Right lobe of liver (tissue), 6 donors: ENCODE measurements around the gene RFXAP. TPM values are rescaled to one million over a fixed set of nuclear protein-coding genes. Genes with fewer than 3 reads are reported as not detected.

Source experiments
- ATAC-seq, 4 donors: fragments of 200-7000 bp; cut with Tn5 transposase; one replicate each; pipeline ENCODE4 v1.9.1; 2020; ENCODE audit warnings: mild to moderate bottlenecking in 4 of 4, moderate library complexity in 4 of 4
- DNase-seq, 3 donors: peaks; one replicate each; pipeline ENCODE4 v3.0.0-alpha.2; 2020
- H3K27ac ChIP-seq, 3 donors: fragments of 200-600 bp; one replicate each; pipeline ENCODE4 v1.8.0; 2022
- H3K27me3 ChIP-seq, 2 donors: fragments of 200-600 bp; one replicate each; pipeline ENCODE4 v1.8.0; 2022
- H3K36me3 ChIP-seq, 4 donors: fragments of 200-600 bp; sonication (generic) in 1 of 4; one replicate each; pipeline versions ENCODE4 v1.5.1 to v1.8.0; 2017 to 2022; ENCODE audit warnings: control low read depth in 1 of 4
- H3K4me1 ChIP-seq, 4 donors: fragments of 200-600 bp; sonication (generic) in 1 of 4; one replicate each; pipeline versions ENCODE4 v1.5.1 to v1.8.0; 2017 to 2022; ENCODE audit warnings: control low read depth in 1 of 4
- H3K4me3 ChIP-seq, 3 donors: fragments of 200-600 bp; one replicate each; pipeline ENCODE4 v1.8.0; 2022
- H3K9me3 ChIP-seq, 4 donors: fragments of 200-600 bp; sonication (generic) in 1 of 4; one replicate each; pipeline versions ENCODE4 v1.5.1 to v1.8.0; 2017 to 2022; ENCODE audit warnings: control low read depth in 1 of 4
- CTCF ChIP-seq, 4 donors: fragments of 200-600 bp in 3 of 4; fragments of 450-650 bp in 1 of 4; IDR thresholded peaks; one replicate each; pipeline versions ENCODE4 v1.5.1 to v1.8.0; 2016 to 2022; ENCODE audit warnings: antibody characterized with exemption in 4 of 4, mild to moderate bottlenecking in 2 of 4
- POLR2A ChIP-seq: fragments of 450-650 bp; IDR thresholded peaks from one replicate; pipeline ENCODE4 v1.6.1; 2017; ENCODE audit warnings: antibody characterized with exemption, mild to moderate bottlenecking
- WGBS: methylation state at CpG from one replicate; pipeline ENCODE4 v1.1.6; 2018; ENCODE audit warnings: low coverage, low lambda C conversion rate; ENCODE audit not compliant: insufficient coverage; ENCODE audit errors: missing lambda C conversion rate; 5-methylcytosine and 5-hydroxymethylcytosine counted together
- intact Hi-C, 2 donors: fragments of 100-400 bp; cut with DNase I; formaldehyde crosslinking; loops; one replicate each; pipeline versions ENCODE4 v1.11.2 to v1.14.1; 2022
- total RNA-seq, 6 experiments: library from RNA; depleted of rRNA in 2 of 6; stranded (reverse); fragments of >200 nt in 2 of 6; fragmentation: NEBNext Ultra II Directional in 3 of 6; extraction: Animal tissue kit (Norgen Biotek cat#: 25700) in 3 of 6; gene quantifications; one replicate each; pipeline versions ENCODE4 v1.1.0 to v1.2.4, GENCODE V29; 2016 to 2023
- donor health status: DM: no; HTN: yes; CAD: no.
- donor health status: DM: no; HTN: no; CAD: no.
- donor health status: DM: no; HTN: no; CAD: no.
- donor health status: DM: no; HTN: yes; CAD: no.
- donor health status: DM: no; HTN: yes; CAD: no.

RFXAP gene
- total RNA-seq, 6 experiments from 2014 or later = 0.50 to 1.6 (median 1.0) TPM

GRCh38 chr13:36787181-36787580, 31.8 kb upstream of the RFXAP start:
- no peak for DNase-seq
- Histone ChIP-seq H3K27me3 (no peaks in the 10 kb centered on the region), H3K36me3 (no peaks in the 10 kb centered on the region), H3K4me3 (no peak overlapping the region), H3K9me3 (no peaks in the 10 kb centered on the region), H3K27ac (no peak overlapping the region), H3K4me1 (no peaks in the 10 kb centered on the region)
- 42% methylated on average over 3 of the region's 3 CpGs for WGBS
- no peak for TF ChIP-seq CTCF (IDR thresholded peaks at IDR 0.05)
- no peak for TF ChIP-seq POLR2A
- intact Hi-C loops = no loop called here
- no peak for ATAC-seq

GRCh38 chr13:36788276-36788675, 30.7 kb upstream of the RFXAP start:
- Histone ChIP-seq H3K9me3 (no peaks in the 10 kb centered on the region), H3K27ac (no peak overlapping the region), H3K4me1 (no peaks in the 10 kb centered on the region), H3K36me3 (no peaks in the 10 kb centered on the region), H3K27me3 (no peaks in the 10 kb centered on the region), H3K4me3 (no peak overlapping the region)
- intact Hi-C loops = no loop called here
- ATAC-seq = no peak
- no peak for DNase-seq
- WGBS = 83% methylated on average over 4 of the region's 4 CpGs
- TF ChIP-seq POLR2A (no peak), CTCF (IDR thresholded peaks at IDR 0.05) (no peak)

GRCh38 chr13:36789061-36789460, 30.0 kb upstream of the RFXAP start:
- Histone ChIP-seq H3K4me1 (no peaks in the 10 kb centered on the region), H3K36me3 (no peaks in the 10 kb centered on the region), H3K9me3 (no peaks in the 10 kb centered on the region), H3K4me3 (no peak overlapping the region), H3K27ac (no peak overlapping the region), H3K27me3 (no peaks in the 10 kb centered on the region)
- WGBS = 74% methylated on average over 3 of the region's 3 CpGs
- no peak for TF ChIP-seq CTCF (IDR thresholded peaks at IDR 0.05)
- TF ChIP-seq POLR2A = no peak
- ATAC-seq = no peak
- intact Hi-C loops = no loop called here
- no peak for DNase-seq

GRCh38 chr13:36789730-36790129, 29.3 kb upstream of the RFXAP start:
- Histone ChIP-seq H3K27ac (no peak overlapping the region), H3K36me3 (no peaks in the 10 kb centered on the region), H3K27me3 (no peaks in the 10 kb centered on the region), H3K4me1 (no peaks in the 10 kb centered on the region), H3K9me3 (no peaks in the 10 kb centered on the region), H3K4me3 (no peak overlapping the region)
- 73% methylated on average over 4 of the region's 4 CpGs for WGBS
- intact Hi-C loops = no loop called here
- no peak for DNase-seq
- TF ChIP-seq POLR2A = no peak
- no peak for TF ChIP-seq CTCF (IDR thresholded peaks at IDR 0.05)
- ATAC-seq = no peak

- Histone ChIP-seq H3K36me3 (no peaks in the 10 kb centered on the region), H3K4me1 (no peaks in the 10 kb centered on the region), H3K4me3 (no peak overlapping the region), H3K27ac (no peak overlapping the region), H3K27me3 (no peaks in the 10 kb centered on the region), H3K9me3 (no peaks in the 10 kb centered on the region)
- intact Hi-C loops = no loop called here
- no peak for DNase-seq
- TF ChIP-seq CTCF (IDR thresholded peaks at IDR 0.05) (no peak), POLR2A (no peak)
- ATAC-seq = no peak
- WGBS = 60% methylated on average over 3 of the region's 3 CpGs
Observed at GRCh38 chr13:36794706-36795105, 24.3 kb upstream of the RFXAP start.
